HepG2 (cell line): ENCODE measurements around the gene XAF1. TPM values are rescaled to one million over a fixed set of nuclear protein-coding genes. Genes with fewer than 3 reads are reported as not detected.
A peak's percentile ranks its signal among the peaks of the same experiment; 100 is the strongest.

Source experiments
- CBFB ChIP-seq: sonication (generic); formaldehyde crosslinking; IDR thresholded peaks from 2 replicates; pipeline ENCODE4 v1.4.0; 2020; ENCODE audit warnings: missing genetic modification reagents
- DNMT1 ChIP-seq: sonication (generic); formaldehyde crosslinking; IDR thresholded peaks from 2 replicates; pipeline ENCODE4 v1.5.1; 2020; ENCODE audit warnings: mild to moderate bottlenecking, missing genetic modification reagents
- JUN ChIP-seq: sonication (generic); formaldehyde crosslinking; IDR thresholded peaks from 2 replicates; pipeline ENCODE4 v1.4.0; 2020; ENCODE audit warnings: mild to moderate bottlenecking, missing genetic modification reagents
- SNAI1 ChIP-seq: sonication (generic); formaldehyde crosslinking; IDR thresholded peaks from 2 replicates; pipeline ENCODE4 v1.5.0; 2020; ENCODE audit warnings: mild to moderate bottlenecking, missing genetic modification reagents, borderline replicate concordance
- ZNF335 ChIP-seq: sonication (generic); formaldehyde crosslinking; IDR thresholded peaks from 2 replicates; pipeline ENCODE4 v1.4.0; 2020; ENCODE audit warnings: missing genetic modification reagents
- ZNF430 ChIP-seq: sonication (generic); formaldehyde crosslinking; IDR thresholded peaks from 2 replicates; pipeline ENCODE4 v1.9.0; 2021; ENCODE audit warnings: mild to moderate bottlenecking, missing genetic modification reagents
- ZNF558 ChIP-seq: sonication (generic); formaldehyde crosslinking; IDR thresholded peaks from 2 replicates; pipeline ENCODE4 v1.9.0; 2022; ENCODE audit warnings: mild to moderate bottlenecking, missing genetic modification reagents, borderline replicate concordance
- ZNF879 ChIP-seq: sonication (generic); formaldehyde crosslinking; IDR thresholded peaks from 2 replicates; pipeline ENCODE4 v1.8.1; 2023; ENCODE audit warnings: missing genetic modification reagents
- polyA plus RNA-seq, 8 experiments: library from polyadenylated mRNA; depleted of rRNA in 3 of 8; stranded (reverse) in 7 of 8; unstranded in 1 of 8; fragments of >200 nt; fragmentation: Illumina TruSeq in 4 of 8; extraction: Trizol in 4 of 8; gene quantifications; 2 replicates each; pipeline versions ENCODE4 v1.2.1 to v1.2.3, GENCODE V29; 2011 to 2016; ENCODE audit warnings: low read depth in 4 of 8, missing spikeins in 1 of 8, mixed read lengths in 1 of 8; ENCODE audit not compliant: insufficient read depth in 1 of 8
- total RNA-seq, 5 experiments: library from RNA; depleted of rRNA; stranded (reverse); fragments of >200 nt; fragmentation: Illumina TruSeq; extraction: Trizol; gene quantifications; 2 replicates each; pipeline ENCODE4 v1.2.3, GENCODE V29; 2016; ENCODE audit warnings: low read depth in 1 of 5
- TF ChIP-seq, protein P1 (sequence below): sonication (generic); formaldehyde crosslinking; IDR thresholded peaks from 2 replicates; pipeline ENCODE4 v1.4.0; 2020; ENCODE audit warnings: missing genetic modification reagents
- TF ChIP-seq, protein P2 (sequence below): sonication (generic); formaldehyde crosslinking; IDR thresholded peaks from 2 replicates; pipeline ENCODE4 v1.5.0; 2020; ENCODE audit warnings: missing genetic modification reagents
- TF ChIP-seq, protein P3 (sequence below): sonication (generic); formaldehyde crosslinking; IDR thresholded peaks from 2 replicates; pipeline ENCODE4 v1.4.0; 2020; ENCODE audit warnings: missing genetic modification reagents, borderline replicate concordance
- TF ChIP-seq, protein P4 (sequence below), 2 experiments: IDR thresholded peaks; 2 replicates each; pipeline ENCODE4 v1.6.1; 2011 to 2012; ENCODE audit warnings: low read length in 2 of 2, borderline replicate concordance in 1 of 2, low read depth in 1 of 2, mild to moderate bottlenecking in 1 of 2, moderate library complexity in 1 of 2
- TF ChIP-seq, protein P5 (sequence below): sonication (generic); formaldehyde crosslinking; conservative IDR thresholded peaks from 2 replicates; pipeline ENCODE4 v1.8.0; 2022; ENCODE audit warnings: missing genetic modification reagents

The XAF1 gene
- total and polyA plus RNA-seq, 2 of the 13 experiments (the other 11 are each of a cell fraction or from before 2014, with no cell fraction given), result 1.2 to 2.4 TPM

DNA sequence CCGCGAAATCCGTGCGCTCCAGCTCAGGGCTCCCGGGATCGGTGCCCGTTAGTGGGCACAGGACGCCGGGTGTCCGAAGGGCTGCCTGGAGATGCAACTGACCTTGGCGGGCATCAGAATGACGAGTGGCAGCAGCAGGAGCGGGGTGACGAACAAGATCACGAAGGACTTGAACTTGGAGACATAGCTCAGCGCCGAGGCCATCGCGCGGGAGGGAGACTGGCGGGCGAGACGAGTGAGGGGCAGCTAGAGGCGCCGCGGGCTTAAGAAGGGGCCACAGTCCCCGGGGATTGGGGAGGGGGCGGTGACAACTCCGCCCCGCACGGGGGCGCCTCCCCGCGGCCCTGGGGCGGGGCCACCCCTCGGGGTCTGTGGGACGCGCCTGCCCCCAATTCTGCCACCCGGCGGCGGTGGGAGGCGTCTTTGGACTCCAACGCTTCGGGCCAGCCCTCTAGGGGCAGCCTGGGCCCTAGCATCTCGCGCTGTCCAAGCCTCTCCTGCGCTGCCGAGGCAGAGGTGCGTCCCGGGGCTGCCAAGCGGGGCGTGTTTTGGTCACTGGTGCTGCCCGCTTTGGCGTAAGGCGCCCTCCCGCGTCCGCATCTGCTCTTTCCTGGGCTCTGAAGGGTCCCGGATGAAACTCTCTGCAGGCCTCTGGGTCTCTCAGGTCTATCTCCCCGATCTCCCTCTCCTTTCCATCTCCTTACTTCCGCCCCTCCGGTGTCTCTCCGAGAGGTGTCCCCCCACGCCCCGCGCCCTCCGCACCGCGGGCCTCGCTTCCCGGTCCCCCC, 42.5 kb upstream of the XAF1 start, which contains the start of gene SLC13A5 (continued):
- peak; percentile 86 for TF ChIP-seq ZNF430
- 0 out of 2 replicates have a peak, but pooled peaks have one; percentile 31 for TF ChIP-seq DNMT1 (CRISPR knock-in tag)
- peak; percentile 59; the same call in 1 of the 2 replicates for TF ChIP-seq ZNF335 (CRISPR knock-in tag)
- TF ChIP-seq, protein P1, sequence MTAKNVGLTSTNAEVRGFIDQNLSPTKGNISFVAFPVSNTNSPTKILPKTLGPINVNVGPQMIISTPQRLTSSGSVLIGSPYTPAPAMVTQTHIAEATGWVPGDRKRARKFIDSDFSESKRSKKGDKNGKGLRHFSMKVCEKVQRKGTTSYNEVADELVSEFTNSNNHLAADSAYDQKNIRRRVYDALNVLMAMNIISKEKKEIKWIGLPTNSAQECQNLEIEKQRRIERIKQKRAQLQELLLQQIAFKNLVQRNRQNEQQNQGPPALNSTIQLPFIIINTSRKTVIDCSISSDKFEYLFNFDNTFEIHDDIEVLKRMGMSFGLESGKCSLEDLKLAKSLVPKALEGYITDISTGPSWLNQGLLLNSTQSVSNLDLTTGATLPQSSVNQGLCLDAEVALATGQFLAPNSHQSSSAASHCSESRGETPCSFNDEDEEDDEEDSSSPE (CRISPR knock-in tag), result peak; percentile 57
- TF ChIP-seq, protein P2, sequence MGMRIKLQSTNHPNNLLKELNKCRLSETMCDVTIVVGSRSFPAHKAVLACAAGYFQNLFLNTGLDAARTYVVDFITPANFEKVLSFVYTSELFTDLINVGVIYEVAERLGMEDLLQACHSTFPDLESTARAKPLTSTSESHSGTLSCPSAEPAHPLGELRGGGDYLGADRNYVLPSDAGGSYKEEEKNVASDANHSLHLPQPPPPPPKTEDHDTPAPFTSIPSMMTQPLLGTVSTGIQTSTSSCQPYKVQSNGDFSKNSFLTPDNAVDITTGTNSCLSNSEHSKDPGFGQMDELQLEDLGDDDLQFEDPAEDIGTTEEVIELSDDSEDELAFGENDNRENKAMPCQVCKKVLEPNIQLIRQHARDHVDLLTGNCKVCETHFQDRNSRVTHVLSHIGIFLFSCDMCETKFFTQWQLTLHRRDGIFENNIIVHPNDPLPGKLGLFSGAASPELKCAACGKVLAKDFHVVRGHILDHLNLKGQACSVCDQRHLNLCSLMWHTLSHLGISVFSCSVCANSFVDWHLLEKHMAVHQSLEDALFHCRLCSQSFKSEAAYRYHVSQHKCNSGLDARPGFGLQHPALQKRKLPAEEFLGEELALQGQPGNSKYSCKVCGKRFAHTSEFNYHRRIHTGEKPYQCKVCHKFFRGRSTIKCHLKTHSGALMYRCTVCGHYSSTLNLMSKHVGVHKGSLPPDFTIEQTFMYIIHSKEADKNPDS (CRISPR knock-in tag), result no peak
- 0 out of 2 replicates have a peak, but pooled peaks have one; percentile 20 for TF ChIP-seq ZNF558 (CRISPR knock-in tag)
- TF ChIP-seq, protein P3, sequence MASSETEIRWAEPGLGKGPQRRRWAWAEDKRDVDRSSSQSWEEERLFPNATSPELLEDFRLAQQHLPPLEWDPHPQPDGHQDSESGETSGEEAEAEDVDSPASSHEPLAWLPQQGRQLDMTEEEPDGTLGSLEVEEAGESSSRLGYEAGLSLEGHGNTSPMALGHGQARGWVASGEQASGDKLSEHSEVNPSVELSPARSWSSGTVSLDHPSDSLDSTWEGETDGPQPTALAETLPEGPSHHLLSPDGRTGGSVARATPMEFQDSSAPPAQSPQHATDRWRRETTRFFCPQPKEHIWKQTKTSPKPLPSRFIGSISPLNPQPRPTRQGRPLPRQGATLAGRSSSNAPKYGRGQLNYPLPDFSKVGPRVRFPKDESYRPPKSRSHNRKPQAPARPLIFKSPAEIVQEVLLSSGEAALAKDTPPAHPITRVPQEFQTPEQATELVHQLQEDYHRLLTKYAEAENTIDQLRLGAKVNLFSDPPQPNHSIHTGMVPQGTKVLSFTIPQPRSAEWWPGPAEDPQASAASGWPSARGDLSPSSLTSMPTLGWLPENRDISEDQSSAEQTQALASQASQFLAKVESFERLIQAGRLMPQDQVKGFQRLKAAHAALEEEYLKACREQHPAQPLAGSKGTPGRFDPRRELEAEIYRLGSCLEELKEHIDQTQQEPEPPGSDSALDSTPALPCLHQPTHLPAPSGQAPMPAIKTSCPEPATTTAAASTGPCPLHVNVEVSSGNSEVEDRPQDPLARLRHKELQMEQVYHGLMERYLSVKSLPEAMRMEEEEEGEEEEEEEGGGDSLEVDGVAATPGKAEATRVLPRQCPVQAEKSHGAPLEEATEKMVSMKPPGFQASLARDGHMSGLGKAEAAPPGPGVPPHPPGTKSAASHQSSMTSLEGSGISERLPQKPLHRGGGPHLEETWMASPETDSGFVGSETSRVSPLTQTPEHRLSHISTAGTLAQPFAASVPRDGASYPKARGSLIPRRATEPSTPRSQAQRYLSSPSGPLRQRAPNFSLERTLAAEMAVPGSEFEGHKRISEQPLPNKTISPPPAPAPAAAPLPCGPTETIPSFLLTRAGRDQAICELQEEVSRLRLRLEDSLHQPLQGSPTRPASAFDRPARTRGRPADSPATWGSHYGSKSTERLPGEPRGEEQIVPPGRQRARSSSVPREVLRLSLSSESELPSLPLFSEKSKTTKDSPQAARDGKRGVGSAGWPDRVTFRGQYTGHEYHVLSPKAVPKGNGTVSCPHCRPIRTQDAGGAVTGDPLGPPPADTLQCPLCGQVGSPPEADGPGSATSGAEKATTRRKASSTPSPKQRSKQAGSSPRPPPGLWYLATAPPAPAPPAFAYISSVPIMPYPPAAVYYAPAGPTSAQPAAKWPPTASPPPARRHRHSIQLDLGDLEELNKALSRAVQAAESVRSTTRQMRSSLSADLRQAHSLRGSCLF (CRISPR knock-in tag), result 0 out of 2 replicates have a peak, but pooled peaks have one; percentile 61
- TF ChIP-seq, protein P4, sequence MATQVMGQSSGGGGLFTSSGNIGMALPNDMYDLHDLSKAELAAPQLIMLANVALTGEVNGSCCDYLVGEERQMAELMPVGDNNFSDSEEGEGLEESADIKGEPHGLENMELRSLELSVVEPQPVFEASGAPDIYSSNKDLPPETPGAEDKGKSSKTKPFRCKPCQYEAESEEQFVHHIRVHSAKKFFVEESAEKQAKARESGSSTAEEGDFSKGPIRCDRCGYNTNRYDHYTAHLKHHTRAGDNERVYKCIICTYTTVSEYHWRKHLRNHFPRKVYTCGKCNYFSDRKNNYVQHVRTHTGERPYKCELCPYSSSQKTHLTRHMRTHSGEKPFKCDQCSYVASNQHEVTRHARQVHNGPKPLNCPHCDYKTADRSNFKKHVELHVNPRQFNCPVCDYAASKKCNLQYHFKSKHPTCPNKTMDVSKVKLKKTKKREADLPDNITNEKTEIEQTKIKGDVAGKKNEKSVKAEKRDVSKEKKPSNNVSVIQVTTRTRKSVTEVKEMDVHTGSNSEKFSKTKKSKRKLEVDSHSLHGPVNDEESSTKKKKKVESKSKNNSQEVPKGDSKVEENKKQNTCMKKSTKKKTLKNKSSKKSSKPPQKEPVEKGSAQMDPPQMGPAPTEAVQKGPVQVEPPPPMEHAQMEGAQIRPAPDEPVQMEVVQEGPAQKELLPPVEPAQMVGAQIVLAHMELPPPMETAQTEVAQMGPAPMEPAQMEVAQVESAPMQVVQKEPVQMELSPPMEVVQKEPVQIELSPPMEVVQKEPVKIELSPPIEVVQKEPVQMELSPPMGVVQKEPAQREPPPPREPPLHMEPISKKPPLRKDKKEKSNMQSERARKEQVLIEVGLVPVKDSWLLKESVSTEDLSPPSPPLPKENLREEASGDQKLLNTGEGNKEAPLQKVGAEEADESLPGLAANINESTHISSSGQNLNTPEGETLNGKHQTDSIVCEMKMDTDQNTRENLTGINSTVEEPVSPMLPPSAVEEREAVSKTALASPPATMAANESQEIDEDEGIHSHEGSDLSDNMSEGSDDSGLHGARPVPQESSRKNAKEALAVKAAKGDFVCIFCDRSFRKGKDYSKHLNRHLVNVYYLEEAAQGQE (IDR thresholded peaks at IDR 0.05; ENCODE audit: borderline replicate concordance in 1 of 2, low read depth in 1 of 2, low read length in 2 of 2), result peak in 1 of 2 experiments; percentile 46; a peak in 1 of 4 replicates
- TF ChIP-seq ZNF879 (CRISPR knock-in tag), result peak; percentile 79; the same call in 1 of the 2 replicates
- TF ChIP-seq JUN, result no peak
- TF ChIP-seq CBFB, result peak; percentile 44; the same call in 1 of the 2 replicates
- TF ChIP-seq SNAI1 (CRISPR knock-in tag), result peak; percentile 67; the same call in 1 of the 2 replicates
- TF ChIP-seq, protein P5, sequence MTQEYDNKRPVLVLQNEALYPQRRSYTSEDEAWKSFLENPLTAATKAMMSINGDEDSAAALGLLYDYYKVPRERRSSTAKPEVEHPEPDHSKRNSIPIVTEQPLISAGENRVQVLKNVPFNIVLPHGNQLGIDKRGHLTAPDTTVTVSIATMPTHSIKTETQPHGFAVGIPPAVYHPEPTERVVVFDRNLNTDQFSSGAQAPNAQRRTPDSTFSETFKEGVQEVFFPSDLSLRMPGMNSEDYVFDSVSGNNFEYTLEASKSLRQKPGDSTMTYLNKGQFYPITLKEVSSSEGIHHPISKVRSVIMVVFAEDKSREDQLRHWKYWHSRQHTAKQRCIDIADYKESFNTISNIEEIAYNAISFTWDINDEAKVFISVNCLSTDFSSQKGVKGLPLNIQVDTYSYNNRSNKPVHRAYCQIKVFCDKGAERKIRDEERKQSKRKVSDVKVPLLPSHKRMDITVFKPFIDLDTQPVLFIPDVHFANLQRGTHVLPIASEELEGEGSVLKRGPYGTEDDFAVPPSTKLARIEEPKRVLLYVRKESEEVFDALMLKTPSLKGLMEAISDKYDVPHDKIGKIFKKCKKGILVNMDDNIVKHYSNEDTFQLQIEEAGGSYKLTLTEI (CRISPR knock-in tag), result no peak
